Prostate gland (tissue), 2 donors: ENCODE data around the gene RNF126.

Source experiments
- POLR2A ChIP-seq: fragments of 450-650 bp; IDR thresholded peaks from one replicate; pipeline ENCODE4 v1.6.1; 2016; ENCODE audit warnings: antibody characterized with exemption, mild to moderate bottlenecking
- POLR2AphosphoS5 ChIP-seq: sonication (generic); formaldehyde crosslinking; IDR thresholded peaks from one replicate; pipeline ENCODE4 v1.6.1; 2017; ENCODE audit warnings: antibody characterized with exemption
- TF ChIP-seq, protein P1 (sequence below), 4 experiments: fragments of 200-600 bp in 2 of 4; fragments of 450-650 bp in 2 of 4; sonication (generic) in 2 of 4; IDR thresholded peaks; 1 replicate in 3 of 4; 2 replicates in 1 of 4; pipeline ENCODE4 v1.5.1; 2016 to 2019; ENCODE audit warnings: antibody characterized with exemption in 4 of 4, mild to moderate bottlenecking in 2 of 4, moderate library complexity in 2 of 4

DNA sequence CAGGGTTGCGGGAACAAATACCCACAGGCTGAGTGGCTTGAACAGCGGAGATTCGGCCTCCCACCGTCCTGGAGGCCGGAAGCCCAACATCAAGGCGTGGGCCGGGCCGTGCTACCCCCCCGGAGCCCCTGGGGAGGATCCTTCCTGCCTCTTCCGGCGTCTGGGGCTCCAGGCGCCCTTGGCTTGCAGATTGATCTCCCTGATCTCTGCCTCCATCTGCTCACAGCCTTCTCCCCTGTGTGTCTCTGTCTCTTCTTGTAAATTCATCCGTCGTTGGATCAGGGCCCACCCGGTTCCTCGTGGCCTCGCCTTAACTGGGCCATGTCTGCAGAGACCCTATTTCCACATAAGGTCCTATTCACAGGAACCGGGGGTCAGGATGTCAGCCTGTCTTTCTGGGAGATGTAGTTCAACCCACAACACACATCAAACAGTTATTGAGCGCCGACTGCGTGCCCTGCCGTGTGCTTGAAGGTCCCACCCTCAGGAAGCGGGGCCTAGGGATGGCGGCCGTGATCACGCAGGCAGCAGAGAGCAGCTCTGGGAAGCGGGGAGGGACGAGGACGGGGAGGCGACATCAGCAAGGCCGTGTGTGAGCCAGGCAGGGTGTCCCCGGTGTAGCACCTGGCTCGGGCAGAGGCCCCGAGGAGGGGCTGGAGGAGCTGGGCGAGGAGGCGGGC lies 52.1 kb downstream of the RNF126 start:
- TF ChIP-seq, protein P1, sequence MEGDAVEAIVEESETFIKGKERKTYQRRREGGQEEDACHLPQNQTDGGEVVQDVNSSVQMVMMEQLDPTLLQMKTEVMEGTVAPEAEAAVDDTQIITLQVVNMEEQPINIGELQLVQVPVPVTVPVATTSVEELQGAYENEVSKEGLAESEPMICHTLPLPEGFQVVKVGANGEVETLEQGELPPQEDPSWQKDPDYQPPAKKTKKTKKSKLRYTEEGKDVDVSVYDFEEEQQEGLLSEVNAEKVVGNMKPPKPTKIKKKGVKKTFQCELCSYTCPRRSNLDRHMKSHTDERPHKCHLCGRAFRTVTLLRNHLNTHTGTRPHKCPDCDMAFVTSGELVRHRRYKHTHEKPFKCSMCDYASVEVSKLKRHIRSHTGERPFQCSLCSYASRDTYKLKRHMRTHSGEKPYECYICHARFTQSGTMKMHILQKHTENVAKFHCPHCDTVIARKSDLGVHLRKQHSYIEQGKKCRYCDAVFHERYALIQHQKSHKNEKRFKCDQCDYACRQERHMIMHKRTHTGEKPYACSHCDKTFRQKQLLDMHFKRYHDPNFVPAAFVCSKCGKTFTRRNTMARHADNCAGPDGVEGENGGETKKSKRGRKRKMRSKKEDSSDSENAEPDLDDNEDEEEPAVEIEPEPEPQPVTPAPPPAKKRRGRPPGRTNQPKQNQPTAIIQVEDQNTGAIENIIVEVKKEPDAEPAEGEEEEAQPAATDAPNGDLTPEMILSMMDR (IDR thresholded peaks at IDR 0.05): no peak
- TF ChIP-seq POLR2AphosphoS5: no peak
- no peak for TF ChIP-seq POLR2A
